Neural progenitor cell (in vitro differentiated cells): Measurements from ENCODE around the gene EXT2. TPM values are rescaled to one million over a fixed set of nuclear protein-coding genes. Genes with fewer than 3 reads are reported as not detected.

Experiments used
- DNase-seq: peaks from one replicate; pipeline ENCODE4 v3.0.0-alpha.2; 2016; ENCODE audit warnings: low spot score
- H2AFZ ChIP-seq: fragments of 200-600 bp; sonication (generic); replicated peaks from 2 replicates; pipeline ENCODE4 v1.6.1; 2016; ENCODE audit warnings: antibody characterized with exemption
- H3F3A ChIP-seq: fragments of 200-600 bp; sonication (generic); 2 replicates; pipeline ENCODE4 v1.6.1; 2016; ENCODE audit warnings: antibody characterized with exemption, low read depth
- H3K27ac ChIP-seq: fragments of 200-600 bp; sonication (generic); 2 replicates; pipeline ENCODE4 v1.5.1; 2016; ENCODE audit warnings: mild to moderate bottlenecking
- H3K27me3 ChIP-seq: fragments of 200-600 bp; sonication (generic); 2 replicates; pipeline ENCODE4 v1.6.1; 2016; ENCODE audit warnings: mild to moderate bottlenecking, moderate library complexity
- H3K36me3 ChIP-seq: fragments of 200-600 bp; sonication (generic); 2 replicates; pipeline ENCODE4 v1.5.1; 2016
- H3K4me1 ChIP-seq: fragments of 200-600 bp; sonication (generic); 2 replicates; pipeline ENCODE4 v1.6.1; 2016; ENCODE audit warnings: mixed run types
- H3K4me2 ChIP-seq: fragments of 200-600 bp; sonication (generic); 2 replicates; pipeline ENCODE4 v1.6.1; 2016
- H3K4me3 ChIP-seq: fragments of 200-600 bp; sonication (generic); 2 replicates; pipeline ENCODE4 v1.5.1; 2016
- H3K79me2 ChIP-seq: fragments of 200-600 bp; sonication (generic); 2 replicates; pipeline ENCODE4 v1.6.1; 2016; ENCODE audit warnings: low read depth
- H3K9ac ChIP-seq: fragments of 200-600 bp; sonication (generic); 2 replicates; pipeline ENCODE4 v1.6.1; 2016
- H3K9me3 ChIP-seq: fragments of 200-600 bp; sonication (generic); 2 replicates; pipeline ENCODE4 v1.5.1; 2016; ENCODE audit warnings: low read depth
- H4K20me1 ChIP-seq: fragments of 200-600 bp; sonication (generic); 2 replicates; pipeline ENCODE4 v1.6.1; 2016; ENCODE audit warnings: low read depth
- H3K27ac Mint-ChIP-seq: 3 replicates; pipeline ENCODE4 v1.8.0; 2021; ENCODE audit warnings: mixed read lengths
- H3K27me3 Mint-ChIP-seq: 2 replicates; pipeline ENCODE4 v1.8.0; 2022; ENCODE audit warnings: low read depth, mild to moderate bottlenecking, inconsistent platforms, moderate library complexity, mixed read lengths; ENCODE audit not compliant: insufficient read depth
- H3K36me3 Mint-ChIP-seq: 3 replicates; pipeline ENCODE4 v1.8.0; 2021; ENCODE audit warnings: mixed read lengths
- H3K4me1 Mint-ChIP-seq: 3 replicates; pipeline ENCODE4 v1.8.0; 2021; ENCODE audit warnings: mixed read lengths
- H3K4me3 Mint-ChIP-seq: 3 replicates; pipeline ENCODE4 v1.8.0; 2021; ENCODE audit warnings: mild to moderate bottlenecking, moderate library complexity, mixed read lengths
- H3K9me3 Mint-ChIP-seq: 3 replicates; pipeline ENCODE4 v1.8.0; 2020; ENCODE audit warnings: mixed read lengths
- CTCF ChIP-seq: fragments of 200-600 bp; sonication (generic); IDR thresholded peaks from 2 replicates; pipeline ENCODE4 v1.5.1; 2017; ENCODE audit warnings: antibody characterized with exemption, mild to moderate bottlenecking
- EZH2 ChIP-seq: fragments of 200-600 bp; sonication (generic); IDR thresholded peaks from 2 replicates; pipeline ENCODE4 v1.6.1; 2017; ENCODE audit warnings: antibody characterized with exemption, mild to moderate bottlenecking, moderate library complexity
- EZH2phosphoT487 ChIP-seq: fragments of 200-600 bp; sonication (generic); IDR thresholded peaks from 2 replicates; pipeline ENCODE4 v1.6.1; 2017; ENCODE audit warnings: antibody characterized with exemption
- total RNA-seq: library from RNA; depleted of rRNA; stranded (reverse); fragments of >200 nt; gene quantifications from 2 replicates; pipeline ENCODE4 v1.2.3, GENCODE V29; 2015; ENCODE audit warnings: low replicate concordance

EXT2 gene
- total RNA-seq, 1 donor from 2014 or later = 70.4 TPM

GRCh38 chr11:44190883-44191230 lies 95.4 kb downstream of the EXT2 start:
- Histone ChIP-seq H3F3A (peaks cover 17% of the 10 kb centered on the region), H3K9ac (no peak overlapping the region), H3K27ac (no peak overlapping the region), H3K4me1 (peaks cover 20% of the 10 kb centered on the region), H3K79me2 (no peaks in the 10 kb centered on the region), H3K9me3 (peaks cover 16% of the 10 kb centered on the region), H3K27me3 (peaks cover 27% of the 10 kb centered on the region), H3K4me3 (no peak overlapping the region), H2AFZ (no peak overlapping the region), H3K36me3 (peaks cover 4% of the 10 kb centered on the region), H3K4me2 (peak overlapping the region; percentile 49), H4K20me1 (peaks cover 37% of the 10 kb centered on the region)
- Mint-ChIP-seq H3K4me3 (peak overlapping the region; percentile 38), H3K9me3 (peaks cover 30% of the 10 kb centered on the region), H3K27ac (no peak overlapping the region), H3K36me3 (peaks cover 41% of the 10 kb centered on the region), H3K4me1 (peaks cover 28% of the 10 kb centered on the region), H3K27me3 (peaks cover 7% of the 10 kb centered on the region)
- peak; percentile 32 for DNase-seq
- no peak for TF ChIP-seq CTCF
- no peak for TF ChIP-seq EZH2
- no peak for TF ChIP-seq EZH2phosphoT487

- H3K27ac ChIP-seq = no peak overlapping the region
- H3K9me3 Mint-ChIP-seq = peaks cover 35% of the 10 kb centered on the region
- peaks cover 45% of the 10 kb centered on the region for H3K36me3 Mint-ChIP-seq
- no peak overlapping the region for H3K4me3 ChIP-seq
- peaks cover 16% of the 10 kb centered on the region for H3K9me3 ChIP-seq
- peak overlapping the region; percentile 49 for H3K4me2 ChIP-seq
- H3K27ac Mint-ChIP-seq = no peak overlapping the region
- peaks cover 4% of the 10 kb centered on the region for H3K36me3 ChIP-seq
- H2AFZ ChIP-seq = no peak overlapping the region
- TF ChIP-seq EZH2phosphoT487 (peak; percentile 80), CTCF (no peak), EZH2 (no peak)
- H3K4me1 ChIP-seq = peaks cover 20% of the 10 kb centered on the region
- no peaks in the 10 kb centered on the region for H3K79me2 ChIP-seq
- peaks cover 28% of the 10 kb centered on the region for H3K4me1 Mint-ChIP-seq
- DNase-seq = peak; percentile 37
- H3K27me3 ChIP-seq = peaks cover 27% of the 10 kb centered on the region
- no peak overlapping the region for H3K9ac ChIP-seq
- H3K4me3 Mint-ChIP-seq = no peak overlapping the region
- H3K27me3 Mint-ChIP-seq = peaks cover 7% of the 10 kb centered on the region
- peaks cover 37% of the 10 kb centered on the region for H4K20me1 ChIP-seq
- H3F3A ChIP-seq = peaks cover 17% of the 10 kb centered on the region
These were observed 96.0 kb downstream of the EXT2 start for GRCh38 chr11:44191322-44192016.

- no peaks in the 10 kb centered on the region for H3K79me2 ChIP-seq
- no peak for DNase-seq
- H3K9me3 ChIP-seq = peaks cover 16% of the 10 kb centered on the region
- H3K4me1 ChIP-seq = peaks cover 20% of the 10 kb centered on the region
- Mint-ChIP-seq H3K27ac (no peak overlapping the region), H3K36me3 (peaks cover 50% of the 10 kb centered on the region), H3K9me3 (peaks cover 40% of the 10 kb centered on the region), H3K4me1 (peaks cover 28% of the 10 kb centered on the region), H3K27me3 (peaks cover 7% of the 10 kb centered on the region), H3K4me3 (no peak overlapping the region)
- H2AFZ ChIP-seq = no peak overlapping the region
- peak overlapping the region; percentile 49 for H3K4me2 ChIP-seq
- peaks cover 17% of the 10 kb centered on the region for H3F3A ChIP-seq
- peaks cover 27% of the 10 kb centered on the region for H3K27me3 ChIP-seq
- H3K9ac ChIP-seq = no peak overlapping the region
- H3K36me3 ChIP-seq = peaks cover 4% of the 10 kb centered on the region
- peaks cover 37% of the 10 kb centered on the region for H4K20me1 ChIP-seq
- no peak overlapping the region for H3K4me3 ChIP-seq
- no peak overlapping the region for H3K27ac ChIP-seq
- TF ChIP-seq CTCF = no peak
- no peak for TF ChIP-seq EZH2phosphoT487
- no peak for TF ChIP-seq EZH2
These were observed 96.5 kb downstream of the EXT2 start for GRCh38 chr11:44192017-44192385.
